ENCODE results near the gene OR5AU1.

DNA sequence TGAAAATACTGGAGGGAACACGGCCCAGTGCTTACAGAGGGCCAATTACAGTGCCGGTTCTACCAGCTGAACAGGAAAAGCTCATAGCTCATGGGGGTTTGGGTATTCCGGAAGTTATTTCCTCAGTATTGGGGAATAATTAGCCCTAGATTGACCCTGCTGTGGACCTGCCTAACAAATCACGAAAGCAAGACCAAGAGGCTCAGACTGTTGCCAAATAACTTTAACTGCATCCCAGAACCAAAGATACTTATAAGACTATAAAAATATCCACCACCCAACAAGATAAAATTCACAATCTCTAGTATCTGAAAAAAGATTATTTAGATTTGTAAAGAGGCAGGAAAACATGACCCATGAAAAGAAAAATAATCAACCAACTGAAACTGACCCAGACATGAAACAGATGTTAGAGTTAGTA, 8.0 kb upstream of the OR5AU1 start:
- TF ChIP-seq, protein P1, sequence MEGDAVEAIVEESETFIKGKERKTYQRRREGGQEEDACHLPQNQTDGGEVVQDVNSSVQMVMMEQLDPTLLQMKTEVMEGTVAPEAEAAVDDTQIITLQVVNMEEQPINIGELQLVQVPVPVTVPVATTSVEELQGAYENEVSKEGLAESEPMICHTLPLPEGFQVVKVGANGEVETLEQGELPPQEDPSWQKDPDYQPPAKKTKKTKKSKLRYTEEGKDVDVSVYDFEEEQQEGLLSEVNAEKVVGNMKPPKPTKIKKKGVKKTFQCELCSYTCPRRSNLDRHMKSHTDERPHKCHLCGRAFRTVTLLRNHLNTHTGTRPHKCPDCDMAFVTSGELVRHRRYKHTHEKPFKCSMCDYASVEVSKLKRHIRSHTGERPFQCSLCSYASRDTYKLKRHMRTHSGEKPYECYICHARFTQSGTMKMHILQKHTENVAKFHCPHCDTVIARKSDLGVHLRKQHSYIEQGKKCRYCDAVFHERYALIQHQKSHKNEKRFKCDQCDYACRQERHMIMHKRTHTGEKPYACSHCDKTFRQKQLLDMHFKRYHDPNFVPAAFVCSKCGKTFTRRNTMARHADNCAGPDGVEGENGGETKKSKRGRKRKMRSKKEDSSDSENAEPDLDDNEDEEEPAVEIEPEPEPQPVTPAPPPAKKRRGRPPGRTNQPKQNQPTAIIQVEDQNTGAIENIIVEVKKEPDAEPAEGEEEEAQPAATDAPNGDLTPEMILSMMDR (IDR thresholded peaks at IDR 0.05), result no peak
- TF ChIP-seq POLR2A (IDR thresholded peaks at IDR 0.05), result no peak
